ENCODE measurements around the gene EFNA2. TPM values are rescaled to one million over a fixed set of nuclear protein-coding genes. Genes with fewer than 3 reads are reported as not detected.
"Not testable (repeated sequence)": the region's sequence is repeated elsewhere in the genome, so short reads cannot be mapped to it uniquely, and the experiment has no call there.

Gene EFNA2
- total RNA-seq, 2 experiments from 2014 or later, result not detected

- H3K4me3 Mint-ChIP-seq; CTCF ChIA-PET; H3K36me3 Mint-ChIP-seq (ENCODE audit: low read depth); DNase-seq; H3K4me1 Mint-ChIP-seq; ATAC-seq; intact Hi-C loops (cut with DNase I, micrococcal nuclease); H3K9me3 Mint-ChIP-seq (ENCODE audit: low read depth); POLR2A ChIA-PET; H3K27ac Mint-ChIP-seq; H3K27me3 Mint-ChIP-seq: not testable (repeated sequence)
Measured at GRCh38 chr19:1332208-1332607, 46.5 kb downstream of the EFNA2 start.

- no peaks in the 10 kb centered on the region for H3K36me3 Mint-ChIP-seq (ENCODE audit: low read depth)
- H3K9me3 Mint-ChIP-seq (ENCODE audit: low read depth), result no peaks in the 10 kb centered on the region
- no peak for DNase-seq
- no peak overlapping the region for H3K4me3 Mint-ChIP-seq
- no peak overlapping the region for H3K27ac Mint-ChIP-seq
- ChIA-PET POLR2A (no interaction called here), CTCF (no interaction called here)
- no peak for ATAC-seq
- H3K4me1 Mint-ChIP-seq, result no peaks in the 10 kb centered on the region
- intact Hi-C loops (cut with DNase I, micrococcal nuclease), result no loop called here
- H3K27me3 Mint-ChIP-seq, result peaks cover 2% of the 10 kb centered on the region
Measured at GRCh38 chr19:1336079-1336684, 50.5 kb downstream of the EFNA2 start.

GRCh38 chr19:1340681-1341469 is 55.2 kb downstream of the EFNA2 start:
- Mint-ChIP-seq H3K4me1 (peaks cover 4% of the 10 kb centered on the region), H3K4me3 (no peak overlapping the region), H3K9me3 (ENCODE audit: low read depth) (no peaks in the 10 kb centered on the region), H3K36me3 (ENCODE audit: low read depth) (no peaks in the 10 kb centered on the region), H3K27ac (no peak overlapping the region), H3K27me3 (peaks cover 2% of the 10 kb centered on the region)
- ChIA-PET CTCF (no interaction called here), POLR2A (no interaction called here)
- no peak for ATAC-seq
- intact Hi-C loops (cut with DNase I, micrococcal nuclease), result no loop called here
- DNase-seq, result no peak

- ChIA-PET CTCF (interaction anchor here (0.7 to 0.8 kb wide), 2 partner anchors 23 to 99 kb away, joined by 3 to 4 read pairs; no protein-coding TSS in a partner anchor), POLR2A (no interaction called here)
- Mint-ChIP-seq H3K36me3 (ENCODE audit: low read depth) (no peaks in the 10 kb centered on the region), H3K4me3 (no peak overlapping the region), H3K27me3 (peaks cover 1% of the 10 kb centered on the region), H3K27ac (no peak overlapping the region), H3K4me1 (peaks cover 4% of the 10 kb centered on the region), H3K9me3 (ENCODE audit: low read depth) (no peaks in the 10 kb centered on the region)
- intact Hi-C loops (cut with DNase I, micrococcal nuclease), result no loop called here
- ATAC-seq (no peak), DNase-seq (no peak)
Measured at GRCh38 chr19:1343041-1343440, 57.4 kb downstream of the EFNA2 start.

- no peaks in the 10 kb centered on the region for H3K9me3 Mint-ChIP-seq (ENCODE audit: low read depth)
- CTCF ChIA-PET, result no interaction called here
Measured at GRCh38 chr19:1349211-1349610, 63.5 kb downstream of the EFNA2 start.

GRCh38 chr19:1350867-1351266 is 65.2 kb downstream of the EFNA2 start:
- Mint-ChIP-seq H3K27me3 (no peaks in the 10 kb centered on the region), H3K27ac (no peak overlapping the region), H3K4me3 (no peak overlapping the region), H3K36me3 (ENCODE audit: low read depth) (no peaks in the 10 kb centered on the region), H3K9me3 (ENCODE audit: low read depth) (no peaks in the 10 kb centered on the region), H3K4me1 (peaks cover 4% of the 10 kb centered on the region)
- POLR2A ChIA-PET, result no interaction called here
- CTCF ChIA-PET, result no interaction called here
- ATAC-seq (no peak), DNase-seq (no peak)
- intact Hi-C loops (cut with DNase I, micrococcal nuclease), result no loop called here

More at GRCh38 chr19:1349211-1349610, 63.5 kb downstream of the EFNA2 start:
- H3K27me3 Mint-ChIP-seq, result no peaks in the 10 kb centered on the region
- H3K4me1 Mint-ChIP-seq, result peaks cover 4% of the 10 kb centered on the region
- POLR2A ChIA-PET, result no interaction called here
- no peak for DNase-seq
- intact Hi-C loops (cut with DNase I, micrococcal nuclease), result no loop called here
- no peak overlapping the region for H3K4me3 Mint-ChIP-seq
- ATAC-seq, result no peak
- no peak overlapping the region for H3K27ac Mint-ChIP-seq
- no peaks in the 10 kb centered on the region for H3K36me3 Mint-ChIP-seq (ENCODE audit: low read depth)

Other genes starting within 250 kb of the EFNA2 start
- 10 to 100 TPM; 14.4 to 16.9 TPM for gene ABCA7, start 245.8 kb upstream of the EFNA2 start, total RNA-seq
- 100 to 1,000 TPM; 107 to 137 TPM for gene ARHGAP45, start 218.7 kb upstream of the EFNA2 start, total RNA-seq
- 100 to 1,000 TPM; 171 to 229 TPM for gene POLR2E, start 190.5 kb upstream of the EFNA2 start, total RNA-seq
- gene GPX4, start 181.9 kb upstream of the EFNA2 start, total RNA-seq, result 100 to 1,000 TPM; 192 to 218 TPM
- gene SBNO2, start 111.6 kb upstream of the EFNA2 start, total RNA-seq, result 100 to 1,000 TPM; 108 to 113 TPM
- 10 to 100 TPM; 49.2 to 61.5 TPM for gene STK11, start 80.1 kb upstream of the EFNA2 start, total RNA-seq
- 1 to 10 TPM in 1 of 2 experiments, under 1 TPM in 1; 0.82 to 1.1 TPM for gene CBARP, start 47.9 kb upstream of the EFNA2 start, total RNA-seq
- gene ATP5F1D, start 44.1 kb upstream of the EFNA2 start, total RNA-seq, result 100 to 1,000 TPM; 161 to 180 TPM
- gene MIDN, start 37.3 kb upstream of the EFNA2 start, total RNA-seq, result 10 to 100 TPM; 46.5 to 47.9 TPM
- 100 to 1,000 TPM; 123 to 188 TPM for gene CIRBP, start 16.5 kb upstream of the EFNA2 start, total RNA-seq
- gene FAM174C, start 10.3 kb upstream of the EFNA2 start, total RNA-seq, result 10 to 100 TPM; 75.3 to 88.3 TPM
- gene NDUFS7, start 98.0 kb downstream of the EFNA2 start, total RNA-seq, result 100 to 1,000 TPM in 1 of 2 experiments, 10 to 100 TPM in 1; 93.4 to 113 TPM
- gene GAMT, start 115.7 kb downstream of the EFNA2 start, total RNA-seq, result 10 to 100 TPM; 30.4 to 31.5 TPM
- 100 to 1,000 TPM; 248 to 347 TPM for gene DAZAP1, start 121.7 kb downstream of the EFNA2 start, total RNA-seq
- 1,000 to 10,000 TPM; 1,716 to 1,858 TPM for gene RPS15, start 152.5 kb downstream of the EFNA2 start, total RNA-seq
- under 1 TPM; 0.09 to 0.14 TPM for gene APC2, start 164.2 kb downstream of the EFNA2 start, total RNA-seq
- 10 to 100 TPM; 19.9 to 26.9 TPM for gene C19orf25, start 193.3 kb downstream of the EFNA2 start, total RNA-seq
- 1 to 10 TPM; 1.8 to 3.9 TPM for gene PCSK4, start 204.5 kb downstream of the EFNA2 start, total RNA-seq
- gene REEP6, start 205.3 kb downstream of the EFNA2 start, total RNA-seq, result 1 to 10 TPM; 2.1 to 2.7 TPM
- 1 to 10 TPM; 2.5 to 3.8 TPM for gene ADAMTSL5, start 227.1 kb downstream of the EFNA2 start, total RNA-seq
- gene PLK5, start 238.2 kb downstream of the EFNA2 start, total RNA-seq, result not detected